ENCODE data around the gene CAMTA1. TPM values are rescaled to one million over a fixed set of nuclear protein-coding genes. Genes with fewer than 3 reads are reported as not detected.

CAMTA1 gene
- total RNA-seq, 1 donor from 2014 or later = 63.8 TPM

DNA sequence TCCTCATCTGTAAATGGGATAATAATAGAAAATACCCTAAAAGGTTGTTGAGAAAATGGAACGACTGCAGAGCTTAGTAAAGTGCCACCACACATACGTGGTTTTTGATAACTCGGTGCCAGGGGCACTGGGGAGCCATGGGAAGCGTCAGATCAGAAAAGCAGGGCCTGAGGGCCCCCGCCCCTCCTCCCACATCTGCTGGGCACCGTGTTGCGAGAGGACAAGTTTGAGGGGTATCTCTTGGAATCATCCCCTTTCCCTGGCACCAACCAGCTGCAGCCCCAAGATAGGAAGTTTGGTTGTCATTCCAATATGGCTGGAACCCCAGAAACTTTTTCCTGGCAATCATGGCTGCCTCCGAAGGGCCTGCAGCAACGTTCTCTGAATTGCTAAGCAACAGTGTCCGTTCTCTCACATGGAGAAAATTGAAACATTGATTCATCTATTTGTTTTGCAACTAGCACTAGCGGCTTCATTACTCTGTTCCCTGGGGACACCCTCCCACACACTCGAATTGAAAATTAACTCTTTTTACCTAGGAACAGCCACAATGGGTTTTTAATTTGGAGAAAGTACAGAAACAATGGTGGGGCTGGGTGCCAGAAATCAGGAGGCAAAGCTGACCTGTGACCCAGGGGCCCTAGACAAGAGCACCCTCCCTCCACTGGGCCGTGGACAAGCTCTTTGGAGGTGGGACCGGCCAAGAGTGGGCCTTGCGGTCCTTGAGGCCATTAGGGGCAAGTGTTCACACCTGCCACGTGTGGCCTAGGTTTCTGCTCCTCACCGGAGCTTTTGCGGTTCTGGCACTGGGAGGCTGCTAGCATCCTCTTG is 795.9 kb downstream of the CAMTA1 start:
- Mint-ChIP-seq H3K9me3 (ENCODE audit: low read depth) (no peaks in the 10 kb centered on the region), H3K4me3 (ENCODE audit: unreplicated experiment) (no peak overlapping the region), H3K36me3 (ENCODE audit: low read depth) (no peaks in the 10 kb centered on the region), H3K4me1 (ENCODE audit: low read depth) (peaks cover 5% of the 10 kb centered on the region), H3K27me3 (ENCODE audit: low read depth) (no peaks in the 10 kb centered on the region), H3K27ac (ENCODE audit: unreplicated experiment) (no peak overlapping the region)
- TF ChIP-seq, protein P1, sequence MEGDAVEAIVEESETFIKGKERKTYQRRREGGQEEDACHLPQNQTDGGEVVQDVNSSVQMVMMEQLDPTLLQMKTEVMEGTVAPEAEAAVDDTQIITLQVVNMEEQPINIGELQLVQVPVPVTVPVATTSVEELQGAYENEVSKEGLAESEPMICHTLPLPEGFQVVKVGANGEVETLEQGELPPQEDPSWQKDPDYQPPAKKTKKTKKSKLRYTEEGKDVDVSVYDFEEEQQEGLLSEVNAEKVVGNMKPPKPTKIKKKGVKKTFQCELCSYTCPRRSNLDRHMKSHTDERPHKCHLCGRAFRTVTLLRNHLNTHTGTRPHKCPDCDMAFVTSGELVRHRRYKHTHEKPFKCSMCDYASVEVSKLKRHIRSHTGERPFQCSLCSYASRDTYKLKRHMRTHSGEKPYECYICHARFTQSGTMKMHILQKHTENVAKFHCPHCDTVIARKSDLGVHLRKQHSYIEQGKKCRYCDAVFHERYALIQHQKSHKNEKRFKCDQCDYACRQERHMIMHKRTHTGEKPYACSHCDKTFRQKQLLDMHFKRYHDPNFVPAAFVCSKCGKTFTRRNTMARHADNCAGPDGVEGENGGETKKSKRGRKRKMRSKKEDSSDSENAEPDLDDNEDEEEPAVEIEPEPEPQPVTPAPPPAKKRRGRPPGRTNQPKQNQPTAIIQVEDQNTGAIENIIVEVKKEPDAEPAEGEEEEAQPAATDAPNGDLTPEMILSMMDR (IDR thresholded peaks at IDR 0.05) = no peak
- DNase-seq (ENCODE audit: low spot score) = peak; percentile 55

DNA sequence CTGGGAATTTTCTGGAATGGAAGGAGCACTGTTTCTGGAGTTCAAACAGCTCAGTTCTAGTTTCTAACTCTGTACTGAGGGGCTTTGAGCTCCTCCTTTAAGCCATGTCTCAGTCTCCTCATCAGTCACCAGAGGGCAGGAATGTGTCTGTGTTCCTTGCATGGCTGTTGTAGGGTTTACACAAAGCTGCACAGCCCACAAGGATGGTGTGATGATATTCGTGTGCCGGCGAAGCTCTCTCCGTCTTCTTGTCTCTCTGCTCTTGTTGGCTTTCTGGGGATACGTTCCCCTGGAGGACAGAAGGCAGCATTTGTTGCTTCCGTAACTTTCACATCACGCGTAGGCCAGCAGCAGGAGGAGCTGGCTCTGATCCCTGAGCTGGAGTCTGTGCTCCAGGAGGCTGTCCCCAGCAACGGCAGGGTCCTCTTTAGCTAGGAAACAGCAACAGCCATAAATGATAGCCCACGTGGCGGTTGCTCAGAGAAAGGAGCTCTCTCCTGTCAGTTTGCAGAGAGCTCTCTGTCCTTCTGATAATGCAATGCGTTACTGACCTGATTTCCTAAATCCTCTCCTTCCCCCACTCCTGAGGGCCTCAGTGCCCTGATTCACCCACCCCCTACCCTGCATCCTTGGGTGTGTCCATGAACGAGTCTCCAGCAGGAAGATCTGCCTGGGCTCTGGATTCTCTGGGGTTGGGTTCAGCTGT is 796.7 kb downstream of the CAMTA1 start:
- no peaks in the 10 kb centered on the region for H3K27me3 Mint-ChIP-seq (ENCODE audit: low read depth)
- H3K27ac Mint-ChIP-seq (ENCODE audit: unreplicated experiment) = no peak overlapping the region
- H3K4me3 Mint-ChIP-seq (ENCODE audit: unreplicated experiment) = no peak overlapping the region
- TF ChIP-seq, protein P1 (IDR thresholded peaks at IDR 0.05) = peak; percentile 33
- no peaks in the 10 kb centered on the region for H3K36me3 Mint-ChIP-seq (ENCODE audit: low read depth)
- no peak for DNase-seq (ENCODE audit: low spot score)
- H3K4me1 Mint-ChIP-seq (ENCODE audit: low read depth) = peaks cover 5% of the 10 kb centered on the region
- no peaks in the 10 kb centered on the region for H3K9me3 Mint-ChIP-seq (ENCODE audit: low read depth)

- H3K27ac Mint-ChIP-seq (ENCODE audit: unreplicated experiment) = no peak overlapping the region
- DNase-seq (ENCODE audit: low spot score) = peak; percentile 40
- peaks cover 5% of the 10 kb centered on the region for H3K4me1 Mint-ChIP-seq (ENCODE audit: low read depth)
- no peaks in the 10 kb centered on the region for H3K9me3 Mint-ChIP-seq (ENCODE audit: low read depth)
- no peaks in the 10 kb centered on the region for H3K36me3 Mint-ChIP-seq (ENCODE audit: low read depth)
- no peak overlapping the region for H3K4me3 Mint-ChIP-seq (ENCODE audit: unreplicated experiment)
- TF ChIP-seq, protein P1 (IDR thresholded peaks at IDR 0.05) = no peak
- no peaks in the 10 kb centered on the region for H3K27me3 Mint-ChIP-seq (ENCODE audit: low read depth)
Measured at GRCh38 chr1:7582460-7582972, 797.3 kb downstream of the CAMTA1 start.

DNA sequence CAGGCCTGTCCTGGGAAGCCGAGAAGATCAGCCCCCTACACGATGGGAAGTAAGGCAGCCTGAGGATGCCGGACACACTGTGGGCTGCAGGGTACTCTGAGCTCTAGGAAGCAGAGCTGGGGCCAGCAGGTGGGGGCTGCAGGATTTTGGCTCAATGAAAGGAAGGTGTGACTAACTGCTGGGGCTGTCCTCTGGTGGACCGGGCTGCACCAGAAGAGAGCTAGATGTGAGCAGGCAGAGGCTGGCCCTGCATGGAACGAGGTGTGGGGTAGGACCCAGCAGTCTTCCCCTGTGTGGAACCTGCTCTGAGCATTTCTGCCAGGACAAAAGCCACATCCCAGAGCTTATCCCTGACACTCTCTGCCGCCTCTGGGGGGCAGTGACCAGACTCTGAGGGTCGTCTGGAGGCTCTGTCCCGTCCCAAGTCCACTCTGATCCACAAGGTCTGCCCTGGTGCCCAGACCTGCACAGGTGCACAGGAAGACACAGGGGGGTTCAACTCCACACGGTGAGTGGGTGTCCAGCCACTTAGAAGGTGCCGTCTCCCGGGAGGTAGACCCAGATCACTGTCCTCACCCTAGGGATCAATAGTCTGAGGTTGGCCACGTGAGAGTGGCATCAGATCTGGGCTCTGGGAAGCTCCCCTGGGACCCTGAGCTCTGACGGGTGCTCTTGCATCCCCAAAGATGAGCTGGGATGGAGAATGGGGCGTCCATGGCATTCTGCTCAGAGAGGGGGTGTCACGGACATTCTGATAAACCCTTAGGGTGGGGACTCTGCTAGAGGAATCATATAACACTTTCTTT is 798.2 kb downstream of the CAMTA1 start:
- no peaks in the 10 kb centered on the region for H3K9me3 Mint-ChIP-seq (ENCODE audit: low read depth)

More for the DNA sequence above, 798.2 kb downstream of the CAMTA1 start:
- DNase-seq (ENCODE audit: low spot score) = peak; percentile 58
- Mint-ChIP-seq H3K4me3 (ENCODE audit: unreplicated experiment) (no peak overlapping the region), H3K36me3 (ENCODE audit: low read depth) (no peaks in the 10 kb centered on the region), H3K4me1 (ENCODE audit: low read depth) (peaks cover 5% of the 10 kb centered on the region), H3K27ac (ENCODE audit: unreplicated experiment) (no peak overlapping the region), H3K27me3 (ENCODE audit: low read depth) (no peaks in the 10 kb centered on the region)
- TF ChIP-seq, protein P1 (IDR thresholded peaks at IDR 0.05) = no peak
